Hematopoietic multipotent progenitor cell treated with erythropoietin and hydrocortisone succinate and interleukin-3 and kit ligand, for 8 days (in vitro differentiated cells): ENCODE results near the gene RPS19BP1.

Experiments used
- DNase-seq: peaks from one replicate; pipeline ENCODE4 v3.0.0-alpha.2; 2015

Gene RPS19BP1

DNA sequence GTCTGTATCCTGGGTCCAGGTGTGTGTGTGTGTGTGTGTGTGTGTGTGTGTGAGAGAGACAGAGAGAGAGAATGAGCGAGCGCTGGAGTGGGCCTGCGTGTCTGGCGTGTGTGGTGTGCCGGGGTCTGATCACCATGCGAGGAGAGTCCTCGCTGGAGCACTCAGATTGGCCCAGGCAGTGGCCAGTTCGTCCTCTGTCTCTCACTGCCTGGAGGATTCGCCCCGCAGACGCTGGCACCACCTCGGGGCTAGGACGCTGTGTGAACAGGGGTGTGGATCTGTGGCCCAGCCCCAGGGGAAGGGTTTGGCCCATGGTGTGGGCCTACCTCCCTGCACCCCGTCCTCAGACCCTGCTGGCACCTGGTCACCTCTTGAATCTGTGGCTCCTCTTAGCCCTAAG is 26.4 kb upstream of the RPS19BP1 start:
- DNase-seq: no peak

DNA sequence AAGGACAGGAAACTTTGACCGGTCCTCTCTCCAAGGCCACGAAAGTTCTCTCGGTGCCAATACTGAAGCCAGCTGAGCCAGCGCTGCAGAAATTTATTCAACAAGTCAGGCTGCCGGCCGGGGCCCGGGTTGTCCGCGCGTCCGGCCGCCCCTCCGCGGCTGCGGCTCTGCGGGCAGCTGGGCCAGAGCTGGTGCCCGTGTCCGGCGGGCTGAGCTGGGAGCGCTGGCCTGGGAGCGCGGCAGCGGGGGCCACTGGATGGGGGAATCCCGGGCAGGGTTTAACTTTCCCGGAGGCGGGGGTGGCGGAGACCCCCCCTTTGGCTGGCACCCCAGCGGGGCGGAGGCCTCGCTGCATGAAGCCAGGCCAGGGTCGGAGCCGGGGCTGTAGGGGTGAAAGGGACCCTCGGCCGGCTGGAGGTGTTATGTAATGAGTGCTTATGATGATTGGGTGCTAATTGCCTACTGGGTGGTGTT is 25.7 kb upstream of the RPS19BP1 start:
- DNase-seq: no peak

DNA sequence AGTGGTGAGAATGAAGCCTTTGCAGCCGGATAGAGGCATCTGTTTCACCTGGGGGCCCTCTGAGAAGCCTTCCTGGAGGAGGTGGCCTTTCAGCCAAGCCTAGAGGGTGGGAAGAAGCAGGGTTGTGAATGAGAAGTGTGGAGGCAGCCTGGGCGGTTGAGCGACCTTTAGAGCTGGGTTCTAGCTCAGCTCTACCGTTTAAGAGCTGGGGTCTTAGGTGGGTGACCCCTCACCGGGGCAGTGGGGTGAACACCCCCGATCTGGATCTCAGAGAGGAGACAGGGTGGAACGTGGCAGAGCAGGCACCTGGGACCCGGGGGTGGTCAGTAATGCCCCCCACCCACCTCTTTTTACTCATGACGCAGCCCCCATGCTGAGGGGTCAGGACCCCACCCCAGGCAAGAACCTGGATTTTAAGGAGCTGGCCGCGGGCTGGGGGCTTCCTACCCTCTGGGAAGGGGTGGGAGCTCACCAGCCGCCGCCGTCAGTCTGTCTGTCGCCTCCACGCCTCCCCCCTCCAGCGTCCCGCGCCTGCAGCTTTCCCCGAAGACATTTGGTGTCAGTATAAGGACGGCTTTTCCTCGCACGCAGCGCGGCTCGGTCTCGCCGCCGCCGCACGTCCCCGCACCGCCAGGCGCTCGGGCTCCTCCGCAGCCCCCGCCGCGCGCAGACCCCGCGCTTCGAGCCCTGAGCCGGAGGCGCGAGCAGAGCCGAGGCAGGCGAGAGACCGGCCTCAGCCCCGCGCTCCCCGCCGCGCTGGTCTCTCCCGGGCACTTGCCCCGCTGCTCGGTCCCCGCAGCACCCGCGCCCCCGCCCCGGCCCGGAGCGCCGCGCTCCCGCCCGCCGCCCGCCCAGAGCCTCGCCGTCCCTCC is 24.7 kb upstream of the RPS19BP1 start:
- DNase-seq: peak; percentile 47

DNA sequence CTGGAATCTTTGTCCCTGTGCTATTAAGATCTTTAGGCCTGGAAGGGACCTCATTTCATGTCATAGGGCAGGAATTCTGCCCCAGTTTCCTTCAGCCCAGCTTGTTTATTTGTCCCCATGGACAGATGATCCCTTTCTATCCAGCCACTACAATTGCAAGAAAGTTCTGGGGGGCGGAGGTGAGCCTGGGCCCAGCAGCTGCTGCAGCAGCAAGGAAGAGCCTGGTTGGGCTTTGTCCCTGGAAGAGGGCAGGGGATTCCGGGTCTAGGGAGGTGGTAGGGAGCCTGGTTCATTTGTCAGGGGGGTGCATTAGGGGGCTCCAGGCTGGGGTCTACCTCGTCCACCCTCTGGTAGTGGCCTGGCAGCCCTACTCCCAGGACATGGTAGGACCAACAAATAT is 21.6 kb upstream of the RPS19BP1 start:
- DNase-seq: no peak

DNA sequence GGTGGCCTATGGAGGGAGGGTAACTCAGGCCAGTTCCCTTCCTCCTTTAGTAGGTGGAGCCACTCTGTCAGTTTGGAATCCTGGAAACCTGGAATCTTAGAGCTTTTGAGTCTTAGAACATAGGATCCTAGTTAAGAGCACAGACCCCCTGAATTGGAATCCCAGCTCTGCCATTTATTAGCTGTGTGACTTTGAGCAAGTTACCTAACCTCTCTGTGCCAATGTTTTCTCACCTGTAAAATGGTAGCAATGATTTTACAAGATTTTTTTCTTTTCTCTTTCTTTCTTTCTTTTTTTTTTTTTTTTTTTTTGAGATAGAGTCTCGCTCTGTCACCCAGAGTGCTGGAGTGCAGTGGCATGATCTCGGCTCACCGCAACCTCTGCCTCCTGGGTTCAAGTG is 20.9 kb upstream of the RPS19BP1 start:
- DNase-seq: no peak

DNA sequence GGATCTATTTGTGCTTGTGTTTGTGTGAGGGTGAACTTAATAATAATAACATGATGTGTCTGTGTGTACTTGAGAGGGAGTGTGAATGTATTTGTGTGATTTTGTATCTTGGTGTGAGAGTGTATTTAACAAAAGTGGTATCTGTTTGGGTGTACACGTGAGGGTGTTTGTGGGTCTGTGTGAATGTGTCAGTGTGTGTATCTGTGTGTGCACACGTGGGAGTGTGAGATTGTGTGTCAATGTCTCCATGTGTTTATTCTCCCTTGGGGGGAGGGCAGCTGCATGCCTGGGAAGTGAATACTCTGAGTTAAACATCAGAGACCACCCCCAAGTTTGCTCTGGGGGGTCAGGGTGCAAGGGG is 15.0 kb upstream of the RPS19BP1 start:
- no peak for DNase-seq

DNA sequence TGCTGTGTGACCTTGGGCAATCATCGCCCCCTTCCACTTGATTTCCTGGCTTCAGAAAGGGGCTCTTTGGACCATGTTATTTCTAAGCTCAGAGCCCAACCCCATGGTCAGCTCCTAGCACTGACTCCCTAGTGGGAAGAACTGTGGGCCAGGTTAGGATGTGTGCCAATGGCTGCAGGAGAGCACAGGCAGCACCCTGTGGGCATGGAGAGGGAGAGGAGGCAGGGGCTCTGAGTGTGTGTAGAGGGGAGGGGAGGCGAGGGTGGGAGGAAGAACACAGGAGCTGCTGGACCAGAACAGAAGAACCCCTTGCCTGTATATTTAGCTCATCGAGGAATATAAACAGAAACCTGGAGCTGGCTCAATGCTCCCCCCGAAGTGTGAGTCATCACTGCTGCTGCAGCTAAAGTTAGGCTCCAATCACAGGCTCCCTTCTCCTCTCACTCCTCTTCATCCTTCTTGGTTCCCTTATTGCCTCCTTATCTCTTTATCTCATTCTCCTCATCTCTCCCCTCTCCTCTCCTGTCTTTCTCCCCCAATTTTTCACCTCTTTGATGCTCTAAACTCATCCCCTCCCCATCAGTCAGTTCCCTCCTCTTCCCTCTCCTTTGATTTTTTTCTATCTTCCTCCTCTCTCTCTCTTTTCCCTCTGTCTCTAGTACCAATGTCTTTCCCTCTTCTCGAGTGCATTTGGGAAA is 14.5 kb upstream of the RPS19BP1 start:
- DNase-seq: no peak

DNA sequence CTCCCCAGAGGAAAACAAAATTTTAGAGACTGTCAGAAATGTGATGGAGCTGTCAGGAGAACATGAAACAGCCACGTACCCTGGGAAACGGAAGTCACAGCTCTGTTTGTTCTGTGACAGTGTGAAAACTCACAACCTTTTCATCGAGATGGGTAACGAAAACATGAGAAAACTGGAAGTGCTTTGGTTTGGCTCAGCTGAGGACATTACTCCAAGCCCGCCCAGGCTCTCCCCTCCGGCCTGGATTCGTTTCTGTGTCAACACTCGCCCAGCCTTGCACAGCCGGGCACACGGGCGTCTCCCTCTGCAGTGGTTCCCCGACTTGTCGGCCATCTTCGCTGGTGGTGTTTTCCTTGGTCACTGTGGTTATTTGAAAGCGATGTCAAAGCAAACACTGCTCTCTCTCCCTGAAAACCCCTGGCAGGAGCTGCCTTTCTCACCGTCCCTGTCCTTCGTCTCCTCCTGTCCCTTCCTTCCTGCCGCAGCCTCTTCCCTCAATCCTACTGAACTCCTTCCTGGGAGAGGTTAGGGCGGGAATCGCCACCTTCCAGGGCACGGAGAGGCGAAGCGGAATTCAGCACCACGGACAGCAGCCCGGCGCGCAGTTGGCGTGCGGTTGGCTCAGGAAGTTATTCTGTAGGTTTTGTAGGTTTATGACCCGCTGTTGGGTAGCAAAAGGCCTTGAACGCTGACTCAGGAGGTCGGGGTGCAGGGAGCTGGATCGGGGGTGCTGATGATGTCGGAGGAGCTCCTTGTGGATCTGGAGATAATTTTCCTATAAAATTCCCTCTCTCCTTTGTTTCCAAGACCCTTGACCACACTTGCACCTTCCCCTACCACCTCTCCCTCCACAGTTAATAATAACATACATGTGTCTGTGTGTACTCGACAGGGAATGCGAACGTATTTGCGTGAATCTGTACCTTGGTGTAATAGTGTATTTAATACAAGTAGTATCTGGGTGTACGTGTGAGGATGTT is 13.1 kb upstream of the RPS19BP1 start:
- DNase-seq: peak; percentile 52

DNA sequence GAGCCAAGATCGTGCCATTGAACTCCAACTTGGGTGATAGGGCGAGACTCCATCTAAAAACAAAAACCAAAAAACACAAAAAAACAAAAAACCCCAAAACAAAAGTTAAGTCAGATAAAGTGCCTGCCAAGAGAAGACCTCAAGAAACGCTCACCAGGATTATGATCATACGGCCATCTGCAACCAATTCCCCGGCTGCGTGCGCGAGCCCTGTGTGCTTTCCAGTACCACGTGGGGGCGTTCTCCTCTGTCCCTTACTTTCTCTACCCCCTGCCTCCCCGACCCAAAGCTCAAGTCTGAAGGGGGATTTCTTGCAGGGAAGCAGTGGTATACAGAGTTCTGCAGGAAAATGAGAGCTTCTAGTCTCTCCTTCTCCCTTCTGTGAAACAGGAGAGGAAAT is 10.5 kb upstream of the RPS19BP1 start:
- peak; percentile 59 for DNase-seq

DNA sequence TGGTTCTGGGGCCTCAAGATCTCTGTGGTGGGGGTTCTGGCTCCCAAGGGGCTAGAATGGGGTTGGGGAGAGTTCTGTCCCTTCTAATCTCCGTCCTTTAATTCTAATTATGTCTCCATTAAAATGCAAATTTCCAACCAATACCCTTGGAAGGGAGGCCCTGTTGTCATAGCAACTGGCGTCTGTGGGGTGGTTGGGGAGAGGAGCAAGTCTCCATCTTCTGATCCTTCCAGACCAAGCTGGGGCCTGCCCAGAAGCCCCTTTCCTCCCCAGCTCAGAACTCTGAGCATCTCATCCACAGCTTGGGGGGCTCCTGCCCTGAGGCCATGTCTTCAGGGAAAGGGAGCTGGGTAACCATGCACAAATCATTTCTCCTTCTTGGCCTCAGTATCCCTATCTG is 5.4 kb upstream of the RPS19BP1 start:
- no peak for DNase-seq

DNA sequence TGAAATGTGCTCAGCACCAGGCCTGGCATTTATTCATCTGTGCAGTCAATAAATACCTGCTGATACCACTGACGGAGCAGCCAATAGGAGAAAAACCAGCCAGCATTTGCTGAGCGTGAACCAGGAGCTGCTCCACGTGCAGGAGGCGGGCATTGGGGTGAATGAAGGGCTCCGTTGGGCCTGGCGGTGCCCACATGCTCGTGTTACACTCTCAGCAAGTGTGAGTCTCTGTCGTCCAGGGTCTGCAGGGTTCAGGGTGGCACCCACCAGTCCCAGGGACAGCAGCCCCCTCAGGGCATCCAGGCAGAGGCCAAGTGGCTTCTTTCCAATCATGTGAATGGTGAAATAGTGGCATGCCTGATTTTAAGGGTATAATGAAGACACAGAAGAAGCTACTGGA is 4.2 kb upstream of the RPS19BP1 start:
- DNase-seq: no peak

DNA sequence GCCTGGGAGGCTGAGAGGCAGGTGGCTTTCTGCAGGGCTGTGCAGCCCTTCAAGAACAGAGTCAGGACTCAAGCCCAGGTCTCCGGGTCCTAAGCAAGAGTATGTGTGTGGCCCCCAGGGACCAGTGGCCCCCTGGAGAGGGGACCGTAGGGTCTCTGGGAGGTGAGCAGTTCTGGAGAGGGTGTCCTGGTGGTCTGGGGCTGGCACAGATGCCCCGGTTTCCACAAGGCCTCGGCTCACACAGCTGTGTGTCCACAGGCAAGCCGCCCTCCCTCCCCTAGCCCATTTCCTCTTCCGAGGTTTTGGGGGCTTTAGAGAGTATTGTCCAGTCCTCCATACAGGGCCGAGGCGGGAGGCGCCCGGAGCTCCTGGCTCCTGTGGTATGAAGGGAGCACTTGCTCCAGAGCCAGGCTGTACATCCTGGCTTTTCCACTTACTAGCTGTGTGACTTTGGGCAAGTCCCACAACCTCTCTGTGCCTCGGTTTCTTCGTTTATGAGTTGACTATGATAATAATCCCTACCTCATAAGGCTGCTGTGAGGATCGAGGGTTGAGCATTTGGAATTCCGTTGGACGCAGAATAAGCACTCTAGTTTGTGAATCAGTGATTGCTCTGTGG is 3.4 kb upstream of the RPS19BP1 start:
- no peak for DNase-seq

DNA sequence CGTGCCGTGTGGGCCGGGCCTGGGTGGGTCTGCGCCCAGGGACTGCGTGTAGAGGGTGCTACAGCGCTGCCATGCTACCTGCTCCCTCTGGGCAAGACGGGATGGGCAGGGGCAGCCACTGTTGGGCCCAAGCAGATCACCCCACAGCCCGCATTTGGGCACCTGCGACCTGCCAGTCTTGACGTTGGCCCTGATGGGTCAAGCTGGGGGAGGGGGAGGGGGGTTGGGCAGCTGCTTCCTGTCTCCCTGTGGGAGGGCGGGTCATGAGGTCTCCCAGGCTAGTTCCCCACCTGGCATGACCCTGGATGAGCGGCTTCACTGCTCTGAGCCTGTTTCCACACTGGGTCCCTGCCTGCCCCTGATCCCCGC is 2.8 kb upstream of the RPS19BP1 start:
- no peak for DNase-seq

DNA sequence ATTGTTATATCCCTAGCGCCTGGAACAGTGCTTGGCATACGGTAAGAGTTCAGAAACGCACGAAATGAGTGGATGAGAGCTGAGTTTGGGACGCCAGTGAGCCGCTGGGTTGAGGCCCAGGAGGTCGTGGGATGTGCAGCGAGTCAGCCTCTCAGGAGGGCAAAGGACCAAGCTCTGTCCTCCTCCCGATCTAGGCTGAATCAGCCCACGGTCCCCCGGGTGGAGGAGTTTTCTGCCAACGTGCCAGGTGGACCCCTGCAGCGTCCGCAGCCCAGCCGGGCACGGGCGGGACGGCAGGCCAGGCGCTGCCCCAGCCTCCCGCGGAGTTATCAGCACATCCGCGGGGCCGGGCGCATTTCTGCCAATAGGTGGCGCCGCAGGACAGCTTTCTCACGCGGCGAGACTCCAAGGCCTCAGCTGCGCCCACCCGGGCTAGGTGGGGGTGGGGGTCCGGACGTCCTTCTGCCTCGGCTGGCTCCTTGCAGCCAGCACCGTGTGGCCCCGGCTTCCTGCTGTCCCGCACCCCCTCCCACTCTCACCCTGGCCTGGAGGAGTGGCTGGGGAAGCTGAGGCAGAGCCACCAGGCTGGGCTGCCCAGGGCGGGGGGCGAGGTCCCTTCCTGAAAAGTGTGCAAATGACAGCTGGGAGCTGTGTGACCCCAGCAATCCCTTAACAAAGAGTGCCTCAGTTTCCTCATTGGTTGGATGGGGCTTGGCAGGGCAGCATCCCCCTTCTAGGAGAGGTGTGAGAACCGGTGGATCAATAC is 2.2 kb upstream of the RPS19BP1 start:
- DNase-seq: peak; percentile 71

DNA sequence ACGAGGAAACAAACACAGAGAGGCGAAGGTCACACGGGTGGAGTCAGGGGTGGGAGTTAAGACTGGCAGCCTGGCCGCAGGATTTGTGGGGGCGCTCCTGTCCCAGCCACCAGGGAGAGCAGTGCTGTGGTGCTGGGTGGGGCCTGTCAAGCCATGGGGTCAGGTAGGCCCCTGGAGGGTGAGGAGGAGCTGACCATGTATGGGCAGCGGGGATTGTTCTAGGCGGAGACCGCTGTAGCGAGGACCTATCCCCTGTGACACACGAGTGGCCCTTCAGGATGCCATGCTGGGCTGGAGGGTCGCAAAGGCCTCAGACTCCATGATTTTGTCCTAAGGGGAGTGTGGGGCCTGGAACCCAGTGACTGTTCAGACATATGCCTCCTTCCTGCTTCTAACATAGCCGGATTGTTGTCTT is 1.6 kb upstream of the RPS19BP1 start:
- no peak for DNase-seq

DNA sequence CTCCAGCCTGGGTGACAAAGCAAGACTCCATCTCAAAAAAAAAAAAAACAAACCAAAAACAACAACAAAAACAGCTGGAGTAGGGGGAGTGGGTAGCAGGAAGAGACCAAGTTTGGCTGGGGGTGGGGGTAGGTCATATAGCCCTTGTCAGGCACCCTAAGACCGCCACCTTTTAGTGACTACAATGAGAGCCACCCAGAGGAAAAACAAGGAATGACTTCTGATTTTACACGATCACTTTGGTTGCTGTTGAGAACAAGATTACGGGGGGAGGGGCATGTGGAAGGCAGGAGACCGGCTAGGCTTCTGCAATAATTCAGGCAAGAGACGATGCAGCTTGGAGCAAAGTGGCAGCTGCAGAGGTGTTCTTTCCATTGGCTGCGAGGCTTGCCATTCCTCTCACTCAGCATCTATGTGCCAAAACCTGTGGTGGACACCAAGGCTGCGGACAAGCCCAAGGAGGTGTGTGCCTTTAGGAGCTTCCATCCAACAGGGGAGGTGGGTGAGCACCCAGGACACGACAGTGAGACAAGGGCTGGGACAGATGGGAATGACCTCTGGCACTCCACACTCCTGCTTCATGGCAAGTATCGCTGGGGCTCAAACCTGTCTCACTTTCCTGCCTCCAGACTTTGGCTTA is 1.7 kb downstream of the RPS19BP1 start:
- DNase-seq: peak; percentile 73

DNA sequence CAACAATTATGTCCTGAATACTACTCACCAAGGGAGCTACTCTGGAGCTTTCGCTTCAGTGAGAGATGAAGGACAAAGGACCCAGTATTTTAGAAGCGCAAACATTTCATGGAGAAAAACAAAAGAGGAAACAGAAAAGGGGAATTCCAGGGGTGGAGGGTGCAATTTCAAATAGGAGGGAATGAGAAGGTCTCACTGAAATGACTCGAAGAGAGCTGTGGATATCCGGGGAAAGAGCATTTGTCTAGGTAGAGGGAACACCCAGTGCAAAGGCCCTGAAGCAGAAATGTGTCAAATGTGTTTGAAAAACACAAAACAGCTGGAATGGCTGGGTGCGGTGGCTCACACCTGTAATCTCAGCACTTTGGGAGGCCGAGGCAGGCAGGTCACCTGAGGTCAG is 2.4 kb downstream of the RPS19BP1 start:
- no peak for DNase-seq

DNA sequence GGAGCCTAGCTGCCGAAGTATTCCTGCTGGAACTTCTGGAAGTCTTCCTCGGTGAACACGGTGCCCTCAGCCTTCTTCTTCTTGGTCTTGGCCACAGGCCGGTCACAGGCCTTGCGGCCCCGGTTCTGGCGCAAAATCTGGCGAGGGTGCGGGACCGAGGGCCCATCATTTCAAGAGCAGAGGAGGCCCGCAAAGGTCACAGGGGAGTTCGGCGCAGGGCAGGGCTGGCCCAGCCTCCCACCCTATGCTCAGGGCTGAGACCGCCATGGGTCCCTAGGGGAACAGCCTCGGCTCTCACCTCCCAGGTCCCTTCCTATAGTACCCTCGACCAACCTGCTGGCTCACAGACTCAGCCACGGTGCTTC is 3.1 kb downstream of the RPS19BP1 start:
- no peak for DNase-seq

DNA sequence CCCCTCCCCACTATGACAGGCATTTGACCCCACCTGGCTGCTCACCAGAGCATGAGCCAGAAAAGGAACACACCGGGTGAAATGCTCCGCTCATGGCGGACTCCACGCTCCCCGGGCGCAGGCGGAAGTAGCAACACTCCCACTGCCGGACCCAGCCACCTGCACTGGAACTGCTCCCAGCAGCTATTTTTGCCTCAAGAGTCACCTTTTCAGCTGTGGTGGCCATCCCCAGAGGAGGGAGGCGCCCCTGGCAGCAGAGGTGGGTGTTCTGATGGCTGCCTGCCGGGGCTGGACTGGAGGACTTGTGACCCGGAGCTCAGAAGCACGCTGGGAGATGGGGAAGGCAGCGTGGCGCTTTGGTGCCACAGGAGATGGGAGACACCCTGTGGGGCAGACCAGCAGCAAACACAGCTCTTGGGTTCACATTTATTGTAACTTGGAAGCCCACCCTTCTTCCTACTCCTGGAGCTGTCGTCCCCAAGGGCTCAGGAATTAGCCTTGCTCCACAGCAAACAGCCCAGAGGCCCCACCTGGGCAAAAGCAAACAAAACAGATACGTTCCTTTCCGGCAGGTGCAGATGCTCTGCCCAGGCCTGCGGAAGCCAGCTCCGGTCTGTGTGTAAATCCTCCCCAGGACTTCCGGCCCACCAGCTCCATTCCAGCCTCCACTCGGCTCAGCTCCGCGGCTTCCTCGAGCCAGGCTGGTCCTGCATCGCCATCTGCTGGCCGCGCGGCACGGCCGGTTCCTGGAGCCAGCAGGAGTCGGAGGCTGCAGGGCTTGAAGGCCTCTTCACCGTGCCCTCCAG is 3.7 kb downstream of the RPS19BP1 start:
- peak; percentile 89 for DNase-seq

DNA sequence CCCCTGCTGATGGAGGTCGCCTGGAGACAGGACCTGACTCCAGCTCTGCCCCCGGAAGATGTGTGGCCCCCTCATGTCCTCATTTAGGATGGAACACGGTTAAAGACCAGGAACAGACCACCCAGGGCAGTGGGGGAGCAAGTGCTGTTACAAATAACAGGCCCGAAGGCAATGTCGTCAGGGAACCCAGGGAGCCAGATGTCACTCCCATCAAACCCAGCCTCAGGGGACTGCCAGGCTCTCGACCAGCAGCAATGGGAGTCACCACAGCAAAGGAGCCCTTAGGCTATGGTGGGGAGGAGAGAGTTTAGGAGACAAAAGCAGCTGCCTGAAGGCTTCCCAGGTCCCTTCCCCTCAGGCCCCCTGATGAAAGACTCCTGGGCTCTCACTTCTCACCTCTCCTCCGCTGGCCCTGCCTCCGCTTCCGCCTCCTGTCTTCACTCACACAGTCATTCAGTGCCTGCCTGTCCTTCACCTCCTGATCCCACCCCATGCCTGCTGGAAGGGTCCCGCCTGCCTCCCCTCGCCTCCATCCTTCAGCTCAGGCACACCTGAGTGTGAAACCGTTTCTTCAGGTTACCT is 4.4 kb downstream of the RPS19BP1 start:
- no peak for DNase-seq
